Type B pancreatic cell (in vitro differentiated cells): ENCODE measurements around the gene CLPTM1. TPM values are rescaled to one million over a fixed set of nuclear protein-coding genes. Genes with fewer than 3 reads are reported as not detected.
"Not testable (repeated sequence)": the region's sequence is repeated elsewhere in the genome, so short reads cannot be mapped to it uniquely, and the experiment has no call there.

Experiments
- DNase-seq: peaks from one replicate; pipeline ENCODE4 v3.0.0; 2021; ENCODE audit warnings: mixed read lengths; ENCODE audit not compliant: unreplicated experiment; ENCODE audit errors: extremely low spot score
- H3K27ac Mint-ChIP-seq: 2 replicates; pipeline ENCODE4 v1.8.0; 2021; ENCODE audit warnings: mild to moderate bottlenecking, mixed read lengths
- H3K27me3 Mint-ChIP-seq: 2 replicates; pipeline ENCODE4 v1.8.0; 2021; ENCODE audit warnings: mixed read lengths
- H3K36me3 Mint-ChIP-seq: 2 replicates; pipeline ENCODE4 v1.8.0; 2021; ENCODE audit warnings: mixed read lengths
- H3K4me1 Mint-ChIP-seq: one replicate; pipeline ENCODE4 v1.8.0; 2021; ENCODE audit warnings: mixed read lengths; ENCODE audit not compliant: unreplicated experiment
- H3K4me3 Mint-ChIP-seq: 2 replicates; pipeline ENCODE4 v1.8.0; 2021; ENCODE audit warnings: mild to moderate bottlenecking, mixed read lengths
- H3K9me3 Mint-ChIP-seq: 2 replicates; pipeline ENCODE4 v1.8.0; 2021; ENCODE audit warnings: mixed read lengths
- CTCF ChIP-seq: fragments of 200-600 bp; sonication (generic); conservative IDR thresholded peaks from 2 replicates; pipeline ENCODE4 v1.5.0; 2021; ENCODE audit warnings: antibody characterized with exemption, mild to moderate bottlenecking
- total RNA-seq: library from RNA; stranded (reverse); gene quantifications from 2 replicates; pipeline ENCODE4 v1.2.1, GENCODE V29; 2021; ENCODE audit warnings: low replicate concordance

Gene CLPTM1
- total RNA-seq, 1 donor from 2014 or later: 104 TPM

GRCh38 chr19:44909775-44910174 is 45.4 kb upstream of the CLPTM1 start:
- H3K27me3 Mint-ChIP-seq: peaks cover 5% of the 10 kb centered on the region

GRCh38 chr19:44911896-44912295 is 43.3 kb upstream of the CLPTM1 start:
- H3K36me3 Mint-ChIP-seq, H3K27me3 Mint-ChIP-seq, H3K27ac Mint-ChIP-seq, H3K9me3 Mint-ChIP-seq, DNase-seq: not testable (repeated sequence)
- peaks cover 23% of the 10 kb centered on the region for H3K4me1 Mint-ChIP-seq
- peak overlapping the region; percentile 44 for H3K4me3 Mint-ChIP-seq

More at GRCh38 chr19:44909775-44910174, 45.4 kb upstream of the CLPTM1 start:
- no peak for DNase-seq
- H3K27ac Mint-ChIP-seq: peak overlapping the region; percentile 6
- TF ChIP-seq CTCF: no peak
- no peak overlapping the region for H3K4me3 Mint-ChIP-seq
- H3K36me3 Mint-ChIP-seq: no peaks in the 10 kb centered on the region
- H3K9me3 Mint-ChIP-seq: no peaks in the 10 kb centered on the region
- peaks cover 28% of the 10 kb centered on the region for H3K4me1 Mint-ChIP-seq

GRCh38 chr19:44912854-44913253 is 42.3 kb upstream of the CLPTM1 start:
- H3K36me3 Mint-ChIP-seq: no peaks in the 10 kb centered on the region
- peak overlapping the region; percentile 34 for H3K4me3 Mint-ChIP-seq
- no peaks in the 10 kb centered on the region for H3K9me3 Mint-ChIP-seq
- H3K27ac Mint-ChIP-seq: peak overlapping the region; percentile 13
- TF ChIP-seq CTCF: no peak
- no peak for DNase-seq
- H3K4me1 Mint-ChIP-seq: peaks cover 23% of the 10 kb centered on the region
- peaks cover 7% of the 10 kb centered on the region for H3K27me3 Mint-ChIP-seq

- Mint-ChIP-seq H3K27ac (peak overlapping the region; percentile 97), H3K4me1 (peaks cover 23% of the 10 kb centered on the region), H3K4me3 (peak overlapping the region; percentile 99)
- H3K36me3 Mint-ChIP-seq, DNase-seq, H3K9me3 Mint-ChIP-seq, H3K27me3 Mint-ChIP-seq: not testable (repeated sequence)
Observed at GRCh38 chr19:44913512-44914432, 41.4 kb upstream of the CLPTM1 start.

GRCh38 chr19:44914433-44915206 is 40.6 kb upstream of the CLPTM1 start, which contains the start of gene APOC1:
Gene APOC1 (plus strand): TSS chr19:44914608. CDS start chr19:44914892, 284 bp downstream.
- Mint-ChIP-seq H3K27ac (peak within 1 kb of the TSS; percentile 97), H3K4me3 (peak within 1 kb of the TSS; percentile 99), H3K4me1 (peaks cover 23% of the 10 kb centered on the region)
- H3K9me3 Mint-ChIP-seq, H3K36me3 Mint-ChIP-seq, H3K27me3 Mint-ChIP-seq: not testable (repeated sequence)
- peak; percentile 87 for DNase-seq

- no peak for DNase-seq
- no peaks in the 10 kb centered on the region for H3K9me3 Mint-ChIP-seq
- H3K27me3 Mint-ChIP-seq: peaks cover 7% of the 10 kb centered on the region
- TF ChIP-seq CTCF: no peak
- no peak overlapping the region for H3K27ac Mint-ChIP-seq
- H3K36me3 Mint-ChIP-seq: no peaks in the 10 kb centered on the region
- peaks cover 11% of the 10 kb centered on the region for H3K4me1 Mint-ChIP-seq
- H3K4me3 Mint-ChIP-seq: no peak overlapping the region
Observed at GRCh38 chr19:44924243-44924725, 30.9 kb upstream of the CLPTM1 start.
